GM18526 (cell line): ENCODE results near the gene TRPM2.

Experiments
- POLR2A ChIP-seq: IDR thresholded peaks from 3 replicates; pipeline ENCODE4 v1.6.1; 2011; ENCODE audit not compliant: insufficient read length; ENCODE audit errors: extremely low read depth

Gene TRPM2

DNA sequence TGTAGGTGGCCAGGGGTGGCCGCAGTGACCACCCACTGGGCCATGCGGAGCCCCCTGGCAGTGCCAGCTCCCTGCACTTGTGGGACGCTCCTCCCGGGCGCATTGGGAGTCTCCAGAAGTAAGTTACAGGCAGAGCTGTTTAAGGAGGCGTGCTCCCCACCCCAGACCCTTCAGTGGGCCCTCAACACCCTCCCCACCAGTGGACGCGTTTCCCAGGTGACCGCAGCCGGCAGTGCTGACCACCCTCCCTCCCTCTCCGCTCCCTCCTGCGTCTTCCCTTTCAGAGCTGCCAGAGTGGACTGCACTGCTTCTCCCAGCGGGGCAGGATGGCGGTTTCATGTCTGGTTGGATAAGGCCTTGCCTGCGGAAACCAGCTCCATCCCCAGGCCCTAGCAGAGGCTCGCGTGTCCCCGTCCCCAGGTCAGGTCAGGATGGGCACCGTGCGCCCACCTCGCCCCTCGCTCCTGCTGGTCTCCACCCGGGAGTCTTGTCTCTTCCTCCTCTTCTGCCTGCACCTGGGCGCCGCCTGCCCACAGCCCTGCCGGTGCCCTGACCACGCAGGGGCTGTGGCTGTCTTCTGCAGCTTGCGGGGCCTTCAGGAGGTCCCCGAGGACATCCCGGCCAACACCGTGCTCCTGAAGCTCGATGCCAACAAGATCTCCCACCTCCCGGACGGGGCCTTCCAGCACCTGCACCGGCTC is 102.9 kb downstream of the TRPM2 start:
- no peak for TF ChIP-seq POLR2A

DNA sequence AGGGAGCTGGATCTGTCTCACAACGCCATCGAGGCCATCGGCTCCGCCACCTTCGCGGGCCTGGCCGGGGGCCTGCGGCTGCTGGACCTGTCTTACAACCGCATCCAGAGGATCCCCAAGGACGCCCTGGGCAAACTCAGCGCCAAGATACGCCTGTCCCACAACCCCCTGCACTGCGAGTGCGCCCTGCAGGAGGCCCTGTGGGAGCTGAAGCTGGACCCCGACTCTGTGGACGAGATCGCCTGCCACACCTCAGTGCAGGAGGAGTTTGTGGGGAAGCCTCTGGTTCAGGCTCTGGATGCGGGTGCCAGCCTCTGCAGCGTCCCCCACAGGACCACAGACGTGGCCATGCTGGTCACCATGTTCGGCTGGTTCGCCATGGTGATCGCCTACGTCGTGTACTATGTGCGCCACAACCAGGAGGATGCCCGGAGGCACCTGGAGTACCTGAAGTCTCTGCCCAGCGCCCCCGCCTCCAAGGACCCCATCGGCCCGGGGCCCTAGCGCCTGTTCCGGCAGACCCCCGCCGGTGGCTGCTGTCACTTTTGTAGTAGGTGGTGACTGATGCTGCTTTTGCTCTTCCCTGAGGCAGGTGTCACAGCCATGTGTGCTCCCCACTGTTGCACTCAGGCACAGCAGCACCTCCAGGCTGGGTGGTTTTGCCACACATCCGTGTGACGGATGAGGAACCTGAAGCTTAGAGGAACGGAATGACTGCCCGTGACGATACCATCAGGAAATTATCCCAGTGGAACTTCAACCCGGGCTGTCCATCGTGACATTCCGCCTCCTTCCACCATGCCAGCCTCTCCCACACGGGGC is 103.7 kb downstream of the TRPM2 start:
- no peak for TF ChIP-seq POLR2A

DNA sequence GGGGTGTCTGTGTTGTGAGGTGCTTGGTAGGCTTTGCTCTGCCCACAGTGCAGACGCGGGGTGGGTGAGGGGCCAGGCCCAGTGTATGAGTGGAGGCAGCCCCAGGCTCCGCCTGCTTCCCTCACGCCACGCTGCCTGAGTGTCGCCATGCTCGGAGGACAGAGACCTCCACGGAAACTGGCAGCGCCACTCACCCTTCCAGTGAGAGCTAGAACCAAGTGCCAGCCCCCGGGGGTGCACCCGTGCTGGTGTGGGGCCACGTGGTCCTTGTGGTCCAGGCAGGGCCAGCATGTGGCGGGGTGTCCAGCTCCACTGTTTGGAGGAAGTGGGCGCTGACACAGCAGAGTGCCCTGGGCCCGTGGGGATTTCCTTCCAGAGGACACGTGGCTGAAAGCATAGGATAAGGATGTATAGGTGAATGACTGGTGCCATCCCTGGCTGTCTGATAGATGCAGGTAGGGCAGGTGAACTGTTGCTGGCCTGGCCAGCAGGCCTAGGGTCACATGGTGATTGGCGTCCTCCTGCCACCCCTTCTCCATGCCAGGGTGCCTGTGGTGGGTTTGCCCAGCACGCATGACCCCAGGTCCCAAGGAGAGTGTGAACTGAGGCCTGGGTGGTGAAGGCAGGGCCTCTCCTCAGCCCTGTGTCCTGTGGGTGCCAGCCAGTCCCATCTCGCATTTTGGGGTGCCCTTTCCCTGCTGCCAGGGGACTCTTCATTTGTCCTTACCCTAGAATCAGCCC is 105.7 kb downstream of the TRPM2 start:
- no peak for TF ChIP-seq POLR2A

DNA sequence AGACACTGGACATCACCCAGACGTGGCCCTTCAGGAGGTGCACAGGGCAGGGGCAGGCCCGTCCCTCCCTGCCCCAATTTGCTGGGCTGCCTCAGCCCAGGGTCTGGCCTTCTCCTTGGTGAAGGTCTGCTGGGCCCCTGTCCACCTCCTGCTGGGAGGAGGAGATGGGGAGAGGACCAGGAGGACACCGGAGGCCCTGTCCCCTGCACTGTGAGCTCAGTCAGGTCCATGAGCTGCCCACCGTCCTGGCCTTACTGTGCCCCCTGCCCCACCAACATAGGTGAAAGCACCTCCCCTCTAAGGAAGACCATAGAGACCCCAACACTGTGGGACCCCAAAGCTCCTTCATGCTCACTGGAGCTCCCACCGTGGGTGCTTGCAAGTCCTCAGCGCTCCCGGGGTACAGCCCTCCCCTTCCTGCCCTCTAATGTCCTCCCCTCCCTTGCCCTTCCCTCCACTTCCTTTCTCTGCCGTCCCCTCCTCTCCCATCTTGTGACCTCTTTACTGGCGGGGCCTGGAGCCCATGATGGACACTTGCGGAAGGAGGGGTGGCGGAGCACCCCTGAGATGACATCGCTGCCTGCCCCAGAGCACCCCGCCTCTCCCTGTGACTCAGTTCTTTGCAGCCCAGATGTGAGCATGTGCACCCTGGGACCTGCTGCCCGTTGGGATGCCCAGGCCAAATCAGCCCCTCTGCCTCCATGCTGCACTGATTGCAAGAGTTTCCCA is 106.5 kb downstream of the TRPM2 start:
- no peak for TF ChIP-seq POLR2A

DNA sequence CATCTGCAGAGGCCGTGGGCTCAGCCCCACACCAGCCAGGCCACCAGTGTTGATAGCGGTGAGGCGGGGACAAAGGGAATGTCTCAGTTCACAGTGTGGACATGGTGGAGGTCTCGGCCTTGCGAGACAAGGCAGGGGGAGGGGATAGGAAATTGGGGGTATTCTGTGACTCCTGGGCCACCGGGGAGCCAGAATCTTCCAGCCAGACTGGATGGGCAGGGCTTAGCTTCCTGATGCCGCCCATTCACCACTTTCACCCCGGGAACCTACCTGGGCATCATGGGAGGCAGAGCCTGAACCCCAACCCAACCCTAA is 107.0 kb downstream of the TRPM2 start:
- no peak for TF ChIP-seq POLR2A

DNA sequence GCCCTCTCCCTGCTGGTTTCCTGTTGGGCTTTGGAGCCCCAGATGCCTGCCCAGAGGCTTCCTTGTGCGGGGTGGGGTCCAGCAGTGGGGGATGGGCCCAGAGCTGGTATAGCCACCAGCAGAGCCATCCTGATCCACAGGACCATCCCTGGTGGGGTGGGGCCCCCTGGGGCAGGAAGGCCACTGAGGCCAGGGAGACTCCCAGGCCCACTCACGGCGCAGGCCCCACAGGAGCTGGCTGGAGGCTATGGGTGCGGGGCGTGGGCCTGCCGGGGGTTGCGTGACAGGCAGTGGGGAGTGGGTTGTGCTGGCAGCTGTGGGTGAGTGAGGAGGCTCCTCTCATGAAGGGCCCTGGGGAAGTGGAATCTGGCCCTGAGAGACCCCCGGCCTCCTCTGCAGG is 107.6 kb downstream of the TRPM2 start:
- no peak for TF ChIP-seq POLR2A

DNA sequence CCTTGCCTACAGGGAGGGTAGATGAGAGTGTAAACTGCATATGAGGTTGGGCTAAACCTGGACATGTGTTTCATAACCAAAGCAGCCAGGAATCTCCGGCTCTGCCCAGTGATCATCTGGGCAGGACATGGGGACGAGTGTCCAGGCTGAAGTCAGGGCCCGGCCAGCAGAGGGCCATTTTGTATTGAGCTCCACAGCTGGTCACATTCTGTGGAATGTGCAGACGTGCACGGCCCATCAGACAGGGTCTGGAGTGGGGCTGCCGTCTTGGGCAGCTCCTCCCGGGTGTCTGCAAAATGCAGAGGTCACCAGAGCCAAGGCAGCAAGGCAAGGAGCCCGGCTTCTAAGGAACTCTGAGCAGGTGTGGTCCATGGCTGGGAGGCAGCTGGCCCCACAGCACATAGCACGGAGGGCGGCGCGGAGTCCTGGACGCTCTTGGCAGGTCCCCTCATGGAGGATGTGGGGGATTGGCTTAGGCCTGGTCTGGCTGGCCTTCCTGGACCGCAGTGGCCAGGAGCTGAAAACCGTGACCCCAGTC is 108.1 kb downstream of the TRPM2 start:
- TF ChIP-seq POLR2A: no peak

DNA sequence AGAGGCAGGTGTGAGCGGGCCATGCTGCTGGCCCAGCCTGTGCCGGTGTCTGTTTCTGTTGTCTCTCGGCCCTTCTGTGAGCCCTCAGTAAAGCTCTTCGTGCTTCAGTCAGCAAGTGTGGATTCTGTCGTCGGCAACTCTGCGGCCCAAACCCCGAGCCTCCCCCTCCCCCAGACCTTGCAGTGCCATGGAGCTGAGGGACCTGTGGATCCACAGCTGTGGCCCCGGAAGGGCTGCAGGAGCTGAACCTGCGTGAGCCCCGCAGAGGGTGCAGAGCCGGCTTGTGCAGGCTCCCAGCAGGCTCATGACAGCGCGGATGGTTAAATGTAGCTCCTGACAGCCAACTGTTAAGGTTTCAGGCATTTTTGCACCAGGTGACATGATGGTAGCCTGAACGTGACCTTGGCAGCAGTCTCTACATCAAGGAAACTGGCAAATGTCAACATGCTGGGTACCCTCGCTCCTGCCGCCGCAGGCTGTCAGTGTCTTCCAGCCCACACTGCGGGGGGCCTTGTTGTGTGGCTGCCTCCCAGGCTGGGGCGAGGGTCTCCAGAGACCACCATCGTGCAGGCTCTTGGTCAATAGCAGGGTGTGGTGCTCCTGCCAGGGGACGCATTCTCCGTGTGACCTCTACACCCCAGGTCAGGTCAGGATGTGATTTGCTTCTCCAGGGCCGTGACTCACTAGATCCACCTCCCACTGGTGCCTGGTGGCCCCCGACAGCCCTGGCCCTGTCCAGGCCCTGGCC is 108.8 kb downstream of the TRPM2 start:
- no peak for TF ChIP-seq POLR2A

DNA sequence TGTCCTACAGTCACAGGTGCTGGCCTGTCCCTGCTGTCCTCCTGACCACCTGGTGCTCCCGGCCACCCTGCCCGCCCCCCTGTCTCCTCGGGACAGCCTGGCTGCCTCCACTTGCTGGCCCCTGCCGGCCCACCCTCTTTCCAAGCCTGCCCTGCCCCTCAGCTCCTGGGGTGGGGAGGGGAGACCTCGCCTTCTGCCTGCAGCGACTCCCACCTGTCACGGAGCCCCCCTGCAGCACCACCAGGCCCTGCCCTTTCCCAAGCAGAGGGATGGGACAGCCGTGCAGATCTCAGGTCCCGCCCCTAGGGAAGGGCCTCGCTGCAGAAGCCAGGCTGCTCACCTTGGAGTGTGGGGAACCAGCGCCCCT is 109.4 kb downstream of the TRPM2 start:
- TF ChIP-seq POLR2A: no peak

DNA sequence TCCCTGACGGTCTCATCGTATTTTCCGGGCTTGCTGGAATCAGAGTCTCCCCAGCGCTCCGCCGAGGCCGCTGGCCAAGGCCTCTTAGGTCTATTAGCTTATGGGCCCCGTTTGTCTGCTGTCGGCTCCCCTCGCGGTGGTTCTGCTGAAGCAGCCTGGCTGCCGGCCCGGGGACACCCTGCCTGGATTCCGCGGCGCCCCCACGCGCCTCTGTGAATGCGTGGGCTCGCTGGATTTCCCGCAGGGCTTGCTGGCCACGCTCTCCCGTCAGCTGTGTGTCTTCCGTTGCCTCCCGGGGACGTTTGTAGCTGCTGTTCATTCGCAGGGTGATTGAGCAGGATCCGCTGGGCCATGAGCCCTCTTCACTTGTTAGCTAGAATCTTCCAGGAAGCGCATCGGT is 110.3 kb downstream of the TRPM2 start:
- no peak for TF ChIP-seq POLR2A

DNA sequence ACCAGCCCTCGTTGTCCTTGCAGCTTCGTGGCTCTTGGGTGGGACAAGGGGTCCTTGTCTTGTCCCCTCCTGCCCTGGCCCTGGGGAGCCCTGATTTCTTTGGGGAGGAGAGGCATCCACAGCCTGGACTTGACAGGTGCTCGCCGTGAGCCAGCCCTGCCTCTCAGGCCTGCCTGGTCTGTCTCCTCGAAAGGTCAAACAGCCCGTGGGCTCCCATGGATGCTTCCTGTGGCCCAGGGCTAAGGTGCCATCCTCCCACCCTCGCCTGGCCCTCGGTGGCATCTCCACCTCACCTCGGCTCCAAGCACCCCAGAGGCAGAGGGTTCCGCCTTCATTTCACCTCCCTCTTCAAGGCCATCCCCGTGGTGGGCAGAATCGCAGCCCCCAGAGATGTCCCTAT is 110.9 kb downstream of the TRPM2 start:
- no peak for TF ChIP-seq POLR2A

DNA sequence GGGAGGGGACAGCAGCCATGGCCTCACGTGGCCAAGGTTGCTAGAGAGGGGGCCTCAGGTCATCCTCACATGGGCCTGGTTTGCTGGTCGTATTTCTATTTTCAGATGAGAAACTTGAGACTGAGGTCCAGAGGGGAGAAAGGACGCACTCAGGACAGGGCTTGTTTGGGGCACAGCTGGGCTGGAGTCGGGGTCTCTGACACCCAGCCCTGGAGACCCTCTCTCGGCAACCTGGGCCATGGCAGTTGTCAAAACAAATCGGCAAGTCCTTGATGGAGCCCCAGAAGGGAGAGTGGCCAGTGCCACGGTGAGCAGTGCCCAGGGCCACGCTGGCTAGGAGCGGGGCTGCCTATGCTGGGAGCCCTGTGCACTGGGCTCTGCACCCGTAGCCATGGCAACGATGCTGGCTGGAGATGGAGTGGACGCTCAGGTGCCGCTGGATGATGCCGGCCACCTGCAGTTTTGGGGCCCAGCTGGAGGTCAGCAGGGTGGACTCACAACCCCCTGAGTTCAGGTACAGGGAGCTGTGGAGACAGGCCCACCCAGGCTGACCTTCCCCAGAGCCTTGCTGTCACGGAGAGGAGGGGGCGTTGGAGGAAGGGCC is 113.0 kb downstream of the TRPM2 start:
- TF ChIP-seq POLR2A: no peak

DNA sequence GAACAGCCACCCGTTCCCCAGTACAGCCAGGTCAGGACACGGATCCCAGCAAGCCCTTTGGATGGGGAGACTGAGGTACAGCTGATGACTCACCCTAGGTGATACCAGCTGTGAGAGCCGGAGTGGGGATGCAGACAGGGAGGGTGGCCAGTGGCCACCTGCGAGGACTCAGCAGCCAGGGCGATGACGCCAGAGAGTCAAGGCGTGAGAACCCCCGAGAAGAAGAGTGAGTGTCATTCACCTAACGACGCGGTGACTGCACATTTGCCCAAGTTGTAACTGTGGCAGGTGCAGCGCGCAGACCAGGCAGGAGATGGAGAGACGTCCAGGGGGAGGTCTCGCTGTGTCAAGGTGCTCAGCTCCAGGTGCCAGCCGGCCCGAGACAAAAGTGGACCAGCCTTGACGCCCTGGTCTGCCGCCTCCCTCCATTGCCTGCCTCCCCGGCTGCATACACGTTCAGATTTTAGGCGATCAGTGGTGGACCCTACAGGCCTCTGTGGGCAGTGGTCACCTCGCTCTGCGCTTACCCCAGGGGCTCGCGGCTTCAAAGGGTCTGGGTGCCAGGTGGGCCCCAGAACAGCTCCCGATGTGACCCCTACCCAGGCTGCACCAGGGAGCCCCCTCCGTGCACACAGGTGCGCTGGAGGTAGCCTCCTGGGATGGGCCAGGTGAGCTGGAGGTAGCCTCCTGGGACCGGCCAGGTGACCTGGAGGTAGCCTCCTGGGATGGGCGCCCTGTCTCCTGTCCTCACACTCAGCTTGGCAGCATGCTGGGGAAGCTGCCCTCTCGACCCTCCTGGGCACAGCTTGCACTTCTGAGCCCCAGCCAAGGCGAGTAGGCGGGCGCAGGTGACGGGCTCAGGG is 113.8 kb downstream of the TRPM2 start:
- no peak for TF ChIP-seq POLR2A

DNA sequence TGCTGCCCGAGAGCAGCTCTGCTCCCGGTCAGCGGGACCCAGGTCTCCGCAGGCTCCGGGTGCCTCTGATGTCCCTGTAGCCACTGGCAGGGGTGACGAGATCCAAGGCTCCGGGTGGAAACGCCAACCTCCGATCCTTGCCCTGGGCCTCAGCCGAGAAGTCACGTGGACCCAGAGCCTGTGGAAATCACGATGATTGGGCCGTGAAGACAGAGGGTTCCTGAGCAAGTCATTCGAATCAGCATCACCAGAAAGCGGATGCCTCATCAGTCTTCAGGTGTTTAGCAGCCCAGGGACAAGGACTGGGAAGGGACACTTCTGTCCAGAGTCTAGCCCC is 114.4 kb downstream of the TRPM2 start:
- no peak for TF ChIP-seq POLR2A

DNA sequence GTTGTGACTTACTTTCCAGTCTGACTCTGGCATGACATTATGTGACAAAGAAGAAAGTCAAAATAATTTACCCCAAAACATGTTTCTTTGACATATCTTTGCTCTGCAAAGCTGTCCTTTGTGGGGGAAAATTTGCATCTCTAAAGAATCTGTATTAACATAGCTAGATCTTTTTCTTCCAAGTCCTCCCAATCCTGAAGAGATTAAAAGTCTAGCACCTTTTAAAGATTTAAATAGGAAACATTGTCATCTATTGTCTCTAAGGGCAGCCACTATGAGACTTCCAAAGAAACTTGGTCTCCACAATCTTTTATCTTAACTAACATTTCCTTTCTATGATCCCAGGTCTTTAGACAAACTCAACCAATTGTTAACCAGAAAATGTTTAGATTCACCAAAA is 117.9 kb downstream of the TRPM2 start:
- TF ChIP-seq POLR2A: no peak
